Natural killer cell (primary cell): ENCODE data around the gene CDK14. TPM values are rescaled to one million over a fixed set of nuclear protein-coding genes. Genes with fewer than 3 reads are reported as not detected.

Source experiments
- ATAC-seq, 3 donors: fragments of 150-1000 bp in 2 of 3; fragments of 200-7000 bp in 1 of 3; cut with Tn5 transposase; 1 replicate in 1 of 3; 2 replicates in 2 of 3; pipeline ENCODE4 v1.10.0; 2021; ENCODE audit warnings: mild to moderate bottlenecking in 2 of 3, moderate library complexity in 2 of 3
- DNase-seq, 2 donors: peaks; one replicate each; pipeline versions ENCODE4 v3.0.0 to v3.0.0-alpha.2; 2013 to 2021; ENCODE audit warnings: mixed read lengths in 1 of 2
- H3K27ac ChIP-seq: one replicate; pipeline ENCODE4 v1.5.1; 2013; ENCODE audit warnings: mild to moderate bottlenecking, low read length
- H3K27me3 ChIP-seq: one replicate; pipeline ENCODE4 v1.6.1; 2013; ENCODE audit warnings: low read length; ENCODE audit not compliant: control insufficient read depth, insufficient read depth
- H3K36me3 ChIP-seq: one replicate; pipeline ENCODE4 v1.6.1; 2013; ENCODE audit warnings: low read length; ENCODE audit not compliant: control insufficient read depth, insufficient read depth
- H3K4me1 ChIP-seq: one replicate; pipeline ENCODE4 v1.6.1; 2013; ENCODE audit warnings: low read length; ENCODE audit not compliant: control insufficient read depth, insufficient read depth
- H3K4me3 ChIP-seq: one replicate; pipeline ENCODE4 v1.5.1; 2013; ENCODE audit warnings: low read length
- H3K9me3 ChIP-seq: one replicate; pipeline ENCODE4 v1.6.1; 2013; ENCODE audit warnings: low read length; ENCODE audit not compliant: control insufficient read depth, insufficient read depth
- H3K27ac Mint-ChIP-seq, 2 donors: one replicate each; pipeline ENCODE4 v1.8.0; 2022; ENCODE audit warnings: mild to moderate bottlenecking in 2 of 2, mixed read lengths in 2 of 2, moderate library complexity in 1 of 2
- H3K27me3 Mint-ChIP-seq, 2 donors: one replicate each; pipeline ENCODE4 v1.8.0; 2022; ENCODE audit warnings: low read depth in 2 of 2, mixed read lengths in 2 of 2
- H3K36me3 Mint-ChIP-seq: one replicate; pipeline ENCODE4 v1.8.0; 2022; ENCODE audit warnings: mixed read lengths
- H3K4me1 Mint-ChIP-seq, 2 donors: one replicate each; pipeline ENCODE4 v1.8.0; 2022; ENCODE audit warnings: mixed read lengths in 2 of 2
- H3K4me3 Mint-ChIP-seq: one replicate; pipeline ENCODE4 v1.8.0; 2022; ENCODE audit warnings: mild to moderate bottlenecking, moderate library complexity, mixed read lengths
- H3K9me3 Mint-ChIP-seq, 2 donors: one replicate each; pipeline ENCODE4 v1.8.0; 2022; ENCODE audit warnings: mixed read lengths in 2 of 2
- WGBS: methylation state at CpG from one replicate; pipeline ENCODE4 v1.1.7; 2013; ENCODE audit warnings: missing lambda C conversion rate; ENCODE audit not compliant: insufficient coverage; 5-methylcytosine and 5-hydroxymethylcytosine counted together
- intact Hi-C: fragments of 100-400 bp; cut with micrococcal nuclease; formaldehyde crosslinking; loops from one replicate; pipeline ENCODE4 v1.14.2; 2022
- total RNA-seq, 4 donors: library from RNA; stranded (reverse); fragments of 120-200 nt in 1 of 4; gene quantifications; one replicate each; pipeline versions ENCODE4 v1.2.3 to v1.2.4, GENCODE V29; 2013 to 2022
- TF ChIP-seq, protein P1 (sequence below): fragments of 200-600 bp; IDR thresholded peaks from one replicate; pipeline ENCODE4 v1.8.0; 2022; ENCODE audit warnings: antibody characterized with exemption

Gene CDK14
- total RNA-seq, 3 donors from 2014 or later (not counting 1 experiment from before 2014, with no cell fraction given): 1.2 to 12.5 (median 1.9) TPM

DNA sequence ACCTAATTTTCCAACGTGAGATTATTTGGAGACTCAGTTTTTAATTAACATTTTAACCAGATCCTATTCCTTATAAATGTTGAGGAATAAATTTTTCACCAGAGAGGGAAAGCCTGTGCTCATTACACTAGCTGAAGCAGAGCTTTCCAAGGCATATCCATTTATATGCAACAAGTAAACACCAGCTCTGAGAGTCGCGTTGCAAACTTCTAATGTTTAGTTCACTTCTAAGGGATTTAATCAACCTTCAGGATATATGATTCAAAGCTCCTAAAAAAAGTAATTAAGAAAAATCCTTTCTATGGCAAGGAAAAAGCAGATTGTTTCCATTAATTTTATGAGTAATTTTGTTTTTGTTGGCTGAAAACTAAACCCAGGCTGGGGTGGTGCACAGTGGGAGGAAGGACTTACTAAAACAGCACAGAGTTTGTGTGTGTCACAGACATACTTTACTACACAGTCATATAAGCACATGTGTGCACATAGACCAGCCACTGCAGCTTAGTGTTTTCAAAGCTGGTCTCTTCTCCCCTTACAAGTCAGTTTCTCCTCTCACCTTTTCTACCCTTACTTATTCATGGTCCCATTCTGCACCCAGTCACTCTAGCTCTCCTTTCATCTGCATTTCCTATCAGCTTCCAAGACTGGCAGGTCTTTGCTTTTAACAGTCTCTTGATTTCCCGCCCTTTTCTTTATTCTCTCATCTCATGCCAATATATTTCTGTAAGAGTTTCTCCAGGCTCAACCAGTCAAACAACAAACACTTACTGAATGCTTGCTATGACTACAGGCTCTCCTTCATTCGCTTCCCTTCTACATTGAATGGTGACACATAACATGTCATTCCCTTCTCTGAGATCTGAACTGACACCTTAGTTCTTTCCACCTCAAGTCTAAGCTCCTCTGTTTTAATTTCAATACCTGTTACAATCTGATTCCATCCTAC, 587.0 kb downstream of the CDK14 start:
- intact Hi-C loops: no loop called here
- Mint-ChIP-seq H3K4me3 (no peak overlapping the region), H3K27me3 (no peaks in the 10 kb centered on the region), H3K36me3 (no peaks in the 10 kb centered on the region), H3K27ac (no peak overlapping the region), H3K4me1 (no peaks in the 10 kb centered on the region), H3K9me3 (peaks cover 2 to 12% of the 10 kb centered on the region in 2 donors)
- Histone ChIP-seq H3K4me3 (no peak overlapping the region), H3K27me3 (no peaks in the 10 kb centered on the region), H3K9me3 (no peaks in the 10 kb centered on the region), H3K4me1 (no peaks in the 10 kb centered on the region), H3K36me3 (no peaks in the 10 kb centered on the region), H3K27ac (no peak overlapping the region)
- TF ChIP-seq, protein P1, sequence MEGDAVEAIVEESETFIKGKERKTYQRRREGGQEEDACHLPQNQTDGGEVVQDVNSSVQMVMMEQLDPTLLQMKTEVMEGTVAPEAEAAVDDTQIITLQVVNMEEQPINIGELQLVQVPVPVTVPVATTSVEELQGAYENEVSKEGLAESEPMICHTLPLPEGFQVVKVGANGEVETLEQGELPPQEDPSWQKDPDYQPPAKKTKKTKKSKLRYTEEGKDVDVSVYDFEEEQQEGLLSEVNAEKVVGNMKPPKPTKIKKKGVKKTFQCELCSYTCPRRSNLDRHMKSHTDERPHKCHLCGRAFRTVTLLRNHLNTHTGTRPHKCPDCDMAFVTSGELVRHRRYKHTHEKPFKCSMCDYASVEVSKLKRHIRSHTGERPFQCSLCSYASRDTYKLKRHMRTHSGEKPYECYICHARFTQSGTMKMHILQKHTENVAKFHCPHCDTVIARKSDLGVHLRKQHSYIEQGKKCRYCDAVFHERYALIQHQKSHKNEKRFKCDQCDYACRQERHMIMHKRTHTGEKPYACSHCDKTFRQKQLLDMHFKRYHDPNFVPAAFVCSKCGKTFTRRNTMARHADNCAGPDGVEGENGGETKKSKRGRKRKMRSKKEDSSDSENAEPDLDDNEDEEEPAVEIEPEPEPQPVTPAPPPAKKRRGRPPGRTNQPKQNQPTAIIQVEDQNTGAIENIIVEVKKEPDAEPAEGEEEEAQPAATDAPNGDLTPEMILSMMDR: no peak
- ATAC-seq: no peak
- 94% methylated on average over 2 of the region's 5 CpGs for WGBS
- DNase-seq: no peak

DNA sequence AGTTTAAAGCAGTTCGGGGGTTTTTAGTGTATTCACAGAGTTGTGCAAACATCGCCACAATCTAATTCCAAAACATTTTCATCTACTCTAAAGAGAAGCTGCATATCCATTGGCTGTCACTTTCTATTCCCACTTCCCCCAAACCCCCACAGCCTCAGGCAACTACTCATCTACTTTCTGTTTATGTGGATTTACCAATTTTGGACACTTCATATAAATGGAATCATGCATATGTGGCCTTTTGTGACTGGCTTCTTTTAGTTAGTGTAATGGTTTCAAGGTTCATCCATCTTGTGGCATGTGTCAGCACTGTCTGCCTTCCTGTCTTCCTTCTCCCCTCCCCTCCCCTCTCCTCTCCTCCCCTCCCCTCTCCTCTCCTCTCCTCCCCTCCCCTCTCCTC, 589.6 kb downstream of the CDK14 start:
- Mint-ChIP-seq H3K9me3 (peaks cover 2 to 12% of the 10 kb centered on the region in 2 donors), H3K27me3 (no peaks in the 10 kb centered on the region), H3K4me1 (no peaks in the 10 kb centered on the region), H3K27ac (no peak overlapping the region), H3K36me3 (no peaks in the 10 kb centered on the region), H3K4me3 (no peak overlapping the region)
- intact Hi-C loops: no loop called here
- Histone ChIP-seq H3K27ac (no peak overlapping the region), H3K4me3 (no peak overlapping the region), H3K9me3 (no peaks in the 10 kb centered on the region), H3K4me1 (no peaks in the 10 kb centered on the region), H3K27me3 (no peaks in the 10 kb centered on the region), H3K36me3 (no peaks in the 10 kb centered on the region)
- ATAC-seq: no peak
- DNase-seq: no peak
- TF ChIP-seq, protein P1: no peak
- 97% methylated on average over 2 of the region's 2 CpGs for WGBS

DNA sequence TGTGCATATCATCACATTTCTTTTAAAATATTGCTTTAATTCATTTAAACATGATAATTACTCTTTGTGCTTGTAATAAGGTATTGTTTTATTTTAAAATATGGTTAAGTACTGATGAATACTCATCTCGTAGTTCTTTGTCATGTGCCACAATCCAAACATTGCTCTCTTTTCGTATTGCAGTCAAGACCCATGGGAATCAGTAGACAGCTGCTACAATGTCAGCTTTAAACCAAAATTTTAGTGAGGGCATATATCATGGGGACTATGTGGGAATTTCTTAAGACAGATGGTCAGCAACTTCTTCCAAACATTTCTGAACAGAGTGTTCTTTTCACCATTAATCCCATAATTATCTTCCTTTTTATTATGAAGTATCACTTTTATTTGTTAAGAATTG, 590.9 kb downstream of the CDK14 start:
- intact Hi-C loops: no loop called here
- Mint-ChIP-seq H3K4me3 (no peak overlapping the region), H3K36me3 (no peaks in the 10 kb centered on the region), H3K9me3 (peaks cover 2 to 9% of the 10 kb centered on the region in 2 donors), H3K27me3 (no peaks in the 10 kb centered on the region), H3K27ac (no peak overlapping the region), H3K4me1 (no peaks in the 10 kb centered on the region)
- no peaks in the 10 kb centered on the region for H3K36me3 ChIP-seq
- no peak for DNase-seq
- WGBS: 100% methylated on average over 2 of the region's 2 CpGs
- H3K9me3 ChIP-seq: no peaks in the 10 kb centered on the region
- no peak for ATAC-seq
- no peak overlapping the region for H3K27ac ChIP-seq
- TF ChIP-seq, protein P1: no peak
- no peaks in the 10 kb centered on the region for H3K4me1 ChIP-seq
- no peak overlapping the region for H3K4me3 ChIP-seq
- no peaks in the 10 kb centered on the region for H3K27me3 ChIP-seq
